HG02885 (cell line): ENCODE measurements around the gene MRPL37.
"Not testable (repeated sequence)": the region's sequence is repeated elsewhere in the genome, so short reads cannot be mapped to it uniquely, and the experiment has no call there.

ENCODE experiments used
- ATAC-seq: cut with Tn5 transposase; IDR thresholded peaks from one replicate; pipeline ENCODE4 v1.9.1; 2021; ENCODE audit warnings: mild to moderate bottlenecking; ENCODE audit not compliant: unreplicated experiment, poor library complexity

MRPL37 gene

GRCh38 chr1:54199765-54200518 lies at the start of gene MRPL37, which contains the start of gene CYB5RL:
Gene MRPL37 (plus strand): TSS chr1:54200167. CDS start chr1:54200244, 77 bp downstream.
Gene CYB5RL (minus strand): TSS chr1:54200030. CDS start chr1:54195616, 4,414 bp downstream.
- ATAC-seq: peak; percentile 95

- ATAC-seq: no peak
Measured at GRCh38 chr1:54151013-54151412, 49.0 kb upstream of the MRPL37 start.

GRCh38 chr1:54152696-54153095 lies 47.3 kb upstream of the MRPL37 start, which contains the start of gene CDCP2:
Gene CDCP2 (minus strand): TSS chr1:54153000. CDS start chr1:54152922, 78 bp downstream.
- no peak for ATAC-seq

DNA sequence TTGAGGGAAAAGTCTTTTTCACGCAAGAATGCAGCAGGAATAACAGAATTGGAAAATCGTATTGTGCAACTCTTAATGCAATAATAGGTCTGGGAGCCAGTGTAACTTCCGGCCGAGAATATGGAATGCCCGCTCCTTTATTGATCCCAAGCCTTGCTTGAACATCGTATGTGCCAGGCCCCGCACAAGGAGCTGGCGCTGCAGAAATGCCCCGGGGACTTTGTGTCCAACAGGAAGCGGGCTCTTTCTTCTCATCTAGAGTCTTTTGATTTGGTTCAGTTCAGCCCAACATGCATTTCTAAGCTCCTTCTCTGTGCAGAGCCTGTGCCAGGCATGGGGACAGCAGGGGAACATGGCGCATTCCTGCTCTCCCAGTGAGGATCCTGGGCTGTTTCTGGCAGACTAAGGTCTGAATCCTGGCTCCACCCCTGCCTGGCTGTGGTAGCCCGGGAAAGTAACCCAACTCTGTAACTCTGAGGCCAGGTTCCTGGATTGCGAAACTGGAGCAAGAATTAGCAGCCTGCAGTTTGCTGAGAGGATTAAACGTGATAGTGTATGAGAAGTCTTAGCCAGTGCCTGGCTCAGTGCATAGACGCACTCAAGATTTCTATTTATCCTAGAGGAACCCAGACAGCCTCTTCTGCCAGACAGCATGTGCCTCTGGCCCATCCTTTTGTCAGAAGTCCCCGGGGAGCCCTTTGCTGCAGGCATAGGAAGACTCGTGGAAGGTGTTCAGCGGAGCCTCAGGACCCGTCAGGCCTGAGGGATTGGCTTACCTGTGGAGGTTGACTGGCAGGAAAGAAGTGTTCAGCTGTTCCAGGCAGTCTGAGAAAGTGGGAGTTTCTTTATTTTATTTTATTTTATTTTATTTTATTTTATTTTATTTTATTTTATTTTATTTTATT lies 46.2 kb upstream of the MRPL37 start:
- ATAC-seq: no peak

DNA sequence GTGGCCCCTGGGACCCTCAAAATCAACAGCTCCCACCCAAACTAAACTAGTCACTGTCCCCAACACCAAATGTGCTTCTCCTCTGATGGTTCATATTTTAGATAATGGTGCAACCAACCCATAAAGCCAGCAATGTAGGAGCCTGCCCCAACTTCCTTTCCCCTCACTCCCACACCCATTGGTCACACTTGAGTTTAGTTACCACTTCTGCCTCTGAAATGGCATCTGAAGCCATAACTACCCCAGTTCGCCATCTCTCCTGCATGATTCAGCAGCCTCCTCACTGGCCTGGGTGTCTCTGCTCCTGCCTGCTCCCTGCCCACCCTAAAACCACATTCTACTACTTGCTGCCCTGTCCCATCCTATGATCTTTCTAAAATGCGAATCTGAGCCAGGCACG lies 43.8 kb upstream of the MRPL37 start:
- ATAC-seq: no peak

DNA sequence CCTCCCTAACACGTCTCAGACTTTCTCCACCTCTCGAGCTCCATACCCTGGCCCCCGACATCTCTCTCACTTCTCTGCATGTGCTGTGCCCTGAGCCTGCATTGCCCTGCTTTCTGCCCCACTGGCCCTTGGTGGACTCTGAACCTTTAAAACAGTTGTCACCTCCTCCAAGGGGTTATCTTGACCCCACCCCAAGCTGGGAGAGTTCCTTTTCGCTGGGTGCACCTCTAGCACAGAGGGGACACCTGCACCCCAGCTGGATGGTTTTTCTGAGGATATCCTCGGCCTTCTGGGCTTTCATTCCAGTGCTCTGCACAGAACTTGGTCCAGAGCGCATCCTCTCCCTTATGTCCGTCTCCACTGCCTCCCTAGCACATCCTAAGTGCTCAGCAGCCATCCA lies 43.0 kb upstream of the MRPL37 start:
- ATAC-seq: no peak

DNA sequence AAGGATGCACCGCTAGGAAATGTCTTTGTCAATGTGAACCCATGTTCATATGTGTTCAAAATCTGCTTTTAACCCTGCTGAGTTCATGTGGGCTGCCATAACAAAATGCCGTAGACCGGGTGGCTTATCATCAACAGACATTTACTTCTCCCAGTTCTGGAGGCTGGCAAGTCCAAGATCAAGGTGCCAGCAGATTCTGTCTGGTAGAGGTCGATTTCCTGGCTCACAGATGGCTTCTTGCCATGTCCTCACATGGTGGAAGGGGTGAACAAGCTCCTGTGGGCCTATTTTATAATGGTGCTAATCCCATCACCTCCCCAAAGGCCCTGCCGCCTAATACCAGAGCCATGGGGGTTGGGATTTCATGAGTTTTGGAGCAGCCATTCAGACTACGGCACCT lies 42.6 kb upstream of the MRPL37 start:
- ATAC-seq: no peak

DNA sequence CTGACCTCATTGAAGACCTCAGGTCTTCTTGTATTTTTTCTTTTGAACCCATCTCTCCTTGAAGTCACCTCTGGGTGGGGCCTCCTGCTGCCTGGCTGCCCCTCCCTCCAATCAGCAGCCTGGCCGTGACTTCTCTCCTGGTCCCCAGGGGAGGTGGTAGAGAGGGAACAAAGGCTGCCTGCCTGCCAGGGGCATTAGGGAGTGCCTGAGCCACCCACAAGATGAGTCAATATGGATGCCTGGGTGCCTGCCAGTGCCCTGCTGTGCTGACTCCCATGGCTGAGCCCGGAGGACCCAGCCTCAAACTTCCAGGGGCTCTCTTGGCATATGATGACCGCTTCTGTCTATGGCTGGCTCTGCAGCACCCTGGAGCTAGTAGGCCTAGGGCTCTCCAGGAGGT lies 41.9 kb upstream of the MRPL37 start:
- ATAC-seq: no peak

DNA sequence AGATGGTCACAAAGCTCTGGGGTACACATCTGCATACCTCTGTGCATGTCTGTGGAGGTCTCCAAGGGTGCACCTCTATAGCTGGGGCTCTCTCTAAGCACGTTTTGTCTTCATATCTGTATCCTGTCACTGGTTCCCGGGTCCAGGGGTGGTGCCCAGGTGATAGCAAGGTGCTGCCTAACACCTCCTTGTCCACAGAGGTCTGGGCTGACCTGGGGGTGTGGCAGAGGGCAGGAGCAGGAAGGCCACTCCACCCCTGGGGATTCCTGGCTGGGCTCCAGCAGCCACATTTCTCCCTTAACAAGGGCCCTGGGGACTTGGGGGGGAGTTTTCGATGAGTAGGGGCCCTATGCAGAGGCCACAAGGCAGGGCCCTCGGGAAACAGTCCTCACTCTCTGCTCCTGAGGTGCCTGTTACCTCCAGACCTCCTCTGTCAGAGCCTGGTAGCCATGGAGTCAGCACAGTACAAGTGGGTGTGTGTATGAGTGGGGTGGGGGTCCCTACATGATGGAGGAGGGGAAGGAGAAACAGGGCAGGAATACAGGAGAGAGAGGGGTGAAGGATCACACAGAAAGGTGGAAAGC lies 40.1 kb upstream of the MRPL37 start:
- ATAC-seq: no peak

- no peak for ATAC-seq
Measured at GRCh38 chr1:54160351-54160750, 39.6 kb upstream of the MRPL37 start.

DNA sequence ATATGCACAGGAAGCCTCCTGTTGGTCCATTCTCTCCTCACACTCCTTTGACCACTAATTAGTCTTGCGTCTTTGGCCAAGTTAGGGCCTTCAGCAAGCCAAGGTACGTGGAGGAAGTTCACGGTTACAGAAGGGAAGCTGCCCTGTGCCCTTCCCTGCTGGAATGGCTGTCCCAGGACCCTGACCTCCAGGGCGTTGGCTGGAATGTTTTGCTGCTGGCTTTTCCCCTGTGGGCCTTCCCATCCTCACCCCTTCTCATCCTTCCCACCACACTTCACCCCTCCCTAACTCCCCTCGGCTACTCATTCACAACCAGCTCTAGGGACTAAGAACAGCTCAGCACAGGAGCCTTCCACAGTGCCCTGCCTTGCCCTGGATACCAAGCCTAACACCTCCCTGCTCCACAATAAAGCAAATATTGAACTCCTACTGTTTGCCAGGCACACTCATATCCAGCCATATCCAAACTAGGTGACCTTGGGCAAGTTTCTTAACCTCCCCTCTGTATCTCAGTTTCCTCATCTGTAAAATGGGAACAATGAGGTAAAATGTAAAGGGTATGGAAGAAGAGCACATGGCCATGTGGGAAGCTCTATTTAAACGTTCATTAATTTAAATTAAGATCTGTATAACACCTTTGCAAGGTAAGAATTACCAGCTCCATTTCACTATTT lies 38.3 kb upstream of the MRPL37 start:
- no peak for ATAC-seq

DNA sequence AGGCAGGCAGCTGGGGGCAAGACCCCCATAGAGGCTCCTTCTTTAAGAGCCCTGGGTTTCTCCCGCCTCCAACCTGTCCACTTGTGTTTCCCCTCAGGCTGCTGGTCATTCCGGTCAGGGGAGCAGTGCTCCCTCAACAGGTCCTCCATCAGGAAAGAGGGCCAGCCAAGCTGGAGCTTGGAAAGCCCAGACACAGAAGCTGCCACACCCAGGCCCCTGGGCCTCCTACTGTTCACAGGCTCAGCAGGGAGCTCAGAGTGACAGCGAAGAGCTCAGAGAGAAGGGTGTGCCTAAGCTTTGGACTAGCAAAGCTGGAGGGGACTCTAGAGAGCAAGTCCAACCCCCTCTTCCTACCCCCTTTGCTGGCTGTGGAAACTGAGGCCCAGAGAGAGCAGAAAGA lies 36.9 kb upstream of the MRPL37 start:
- ATAC-seq: no peak

- no peak for ATAC-seq
Measured at GRCh38 chr1:54163573-54163972, 36.4 kb upstream of the MRPL37 start.

DNA sequence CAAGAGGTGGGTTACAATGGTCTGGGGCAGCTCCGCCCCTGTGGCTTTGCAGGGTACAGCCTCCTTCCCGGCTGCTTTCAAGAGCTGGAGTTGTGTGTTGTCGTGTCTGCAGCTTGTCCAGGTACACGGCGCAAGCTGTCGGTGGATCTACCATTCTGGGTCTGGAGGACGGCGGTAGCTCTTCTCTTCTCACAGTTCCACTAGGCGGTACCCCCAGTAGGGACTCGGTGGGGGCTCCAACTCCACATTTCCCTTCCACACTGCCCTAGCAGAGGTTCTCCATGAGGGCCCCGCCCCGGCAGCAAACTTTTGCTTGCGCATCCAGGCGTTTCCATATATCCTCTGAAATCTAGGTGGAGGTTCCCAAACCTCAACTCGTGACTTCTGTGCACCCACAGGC lies 34.8 kb upstream of the MRPL37 start:
- ATAC-seq: no peak

GRCh38 chr1:54166357-54166756 lies 33.6 kb upstream of the MRPL37 start:
- ATAC-seq: not testable (repeated sequence)

DNA sequence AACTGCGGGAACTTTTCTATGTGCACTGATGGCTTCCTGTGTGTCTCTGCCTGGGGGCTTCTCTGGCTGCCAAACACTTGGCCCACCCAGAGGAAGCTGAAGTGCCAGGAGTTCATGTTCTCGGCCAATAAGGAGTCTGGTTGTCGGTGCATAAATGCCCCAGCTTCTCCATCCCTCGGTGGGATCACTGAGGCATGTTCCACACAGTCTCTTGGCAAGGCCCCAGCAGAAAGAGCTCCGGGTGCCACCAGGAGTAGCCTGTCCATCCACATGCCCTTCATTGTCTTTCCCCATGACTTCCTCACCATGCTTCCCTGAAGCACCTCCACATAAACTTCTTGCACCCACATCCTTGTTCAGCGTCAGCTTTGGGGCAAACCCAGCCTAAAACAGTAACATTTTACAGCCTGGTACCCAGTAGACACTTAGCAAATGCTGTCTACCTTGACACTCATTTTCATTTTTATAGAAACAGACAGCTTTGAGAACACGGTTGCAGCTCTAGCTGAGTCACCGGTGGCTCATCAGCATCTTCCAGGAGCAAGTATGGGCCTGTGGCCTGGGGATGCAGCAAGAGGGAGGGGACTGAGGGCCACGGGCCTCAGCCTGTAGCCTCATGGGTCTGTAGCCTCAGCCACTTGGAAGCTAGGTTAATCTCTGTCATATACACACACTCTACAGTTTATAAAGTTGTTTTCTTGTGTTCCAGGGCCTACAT lies 32.4 kb upstream of the MRPL37 start:
- no peak for ATAC-seq

GRCh38 chr1:54168206-54168965 lies 31.6 kb upstream of the MRPL37 start:
- no peak for ATAC-seq

DNA sequence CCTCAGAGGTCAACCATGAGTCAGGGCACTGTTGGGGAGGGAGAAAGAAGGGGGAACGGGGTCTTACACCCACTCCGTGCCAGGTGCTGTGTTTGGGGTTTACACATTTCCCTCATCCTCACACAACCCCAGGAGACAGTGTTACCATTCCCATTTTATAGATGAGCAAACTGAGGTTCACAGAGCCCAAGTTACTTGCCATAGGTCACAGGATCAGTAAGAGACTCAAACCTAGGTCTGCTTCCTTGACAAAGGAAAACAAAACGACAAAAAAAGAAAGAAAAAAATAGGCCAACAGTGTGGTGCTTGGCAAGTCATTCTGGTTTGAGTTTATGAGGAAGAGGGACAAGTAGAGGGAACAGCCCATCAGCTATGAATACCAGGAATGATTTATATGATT lies 30.9 kb upstream of the MRPL37 start:
- no peak for ATAC-seq

DNA sequence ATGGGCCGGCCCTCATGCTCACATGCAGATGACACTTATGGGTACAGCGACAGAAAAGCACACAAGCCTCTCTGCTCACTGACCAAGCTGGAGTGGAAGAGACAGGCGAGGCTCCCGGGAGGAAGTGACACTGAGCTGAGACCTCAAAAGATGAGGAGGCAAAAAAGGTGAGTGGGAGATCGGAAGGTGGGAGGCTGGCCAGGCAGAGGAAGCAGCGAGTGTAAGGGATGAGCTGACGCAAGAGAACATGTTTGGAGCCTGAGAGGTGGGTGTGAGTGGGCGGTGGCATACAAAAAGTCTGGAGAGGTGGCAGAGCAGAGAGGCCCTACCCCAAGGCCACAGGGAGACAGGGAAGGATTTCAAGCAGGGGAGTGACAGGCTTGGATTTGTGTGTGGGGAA lies 29.0 kb upstream of the MRPL37 start:
- ATAC-seq: no peak
